H7 (cell line): ENCODE data around the gene ZNF444. TPM values are rescaled to one million over a fixed set of nuclear protein-coding genes. Genes with fewer than 3 reads are reported as not detected.
"Not testable (repeated sequence)": the region's sequence is repeated elsewhere in the genome, so short reads cannot be mapped to it uniquely, and the experiment has no call there.

ENCODE experiments used
- DNase-seq: peaks from one replicate; pipeline ENCODE4 v3.0.0; 2012
- H3K27me3 ChIP-seq: 2 replicates; pipeline ENCODE4 v1.6.0; 2011; ENCODE audit warnings: mild to moderate bottlenecking, low read length; ENCODE audit not compliant: control insufficient read depth, insufficient read depth
- H3K36me3 ChIP-seq: replicated peaks from 2 replicates; pipeline ENCODE4 v1.5.1; 2011; ENCODE audit warnings: low read length; ENCODE audit not compliant: control insufficient read depth, insufficient read depth
- H3K4me3 ChIP-seq: 2 replicates; pipeline ENCODE4 v1.5.1; 2011; ENCODE audit warnings: low read depth, mild to moderate bottlenecking, control low read depth, low read length, moderate library complexity; ENCODE audit not compliant: insufficient read depth
- total RNA-seq: library from RNA; depleted of rRNA; stranded (reverse); fragments of >200 nt; shearing (Covaris generic); gene quantifications from 2 replicates; pipeline ENCODE4 v1.2.3, GENCODE V29; 2014

The ZNF444 gene
- total RNA-seq, 1 experiment from 2014 or later, result 60.9 TPM

DNA sequence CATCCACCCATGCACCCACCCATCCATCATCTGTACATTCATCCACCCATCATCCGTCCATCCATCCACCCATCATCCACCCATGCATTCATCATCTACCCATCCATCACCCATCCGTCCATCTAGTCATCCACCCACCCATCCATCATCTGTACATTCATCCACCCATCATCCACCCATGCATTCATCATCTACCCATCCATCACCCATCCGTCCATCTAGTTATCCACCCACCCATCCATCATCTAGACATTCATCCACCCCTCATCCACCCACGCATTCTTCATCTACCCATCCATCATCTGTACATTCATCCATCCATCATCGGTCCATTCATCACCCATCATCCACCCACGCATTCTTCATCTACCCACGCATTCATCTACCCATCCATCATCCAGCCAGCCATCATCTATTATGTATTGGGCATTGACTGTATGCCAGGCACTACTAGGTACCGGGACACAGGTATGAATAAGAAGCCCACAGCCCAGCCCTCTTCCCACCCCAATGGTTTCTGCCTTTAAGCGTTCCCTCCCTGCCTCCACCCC lies 18.0 kb downstream of the ZNF444 start:
- DNase-seq, result no peak
- peaks cover 6% of the 10 kb centered on the region for H3K36me3 ChIP-seq
- no peak overlapping the region for H3K4me3 ChIP-seq
- no peaks in the 10 kb centered on the region for H3K27me3 ChIP-seq

DNA sequence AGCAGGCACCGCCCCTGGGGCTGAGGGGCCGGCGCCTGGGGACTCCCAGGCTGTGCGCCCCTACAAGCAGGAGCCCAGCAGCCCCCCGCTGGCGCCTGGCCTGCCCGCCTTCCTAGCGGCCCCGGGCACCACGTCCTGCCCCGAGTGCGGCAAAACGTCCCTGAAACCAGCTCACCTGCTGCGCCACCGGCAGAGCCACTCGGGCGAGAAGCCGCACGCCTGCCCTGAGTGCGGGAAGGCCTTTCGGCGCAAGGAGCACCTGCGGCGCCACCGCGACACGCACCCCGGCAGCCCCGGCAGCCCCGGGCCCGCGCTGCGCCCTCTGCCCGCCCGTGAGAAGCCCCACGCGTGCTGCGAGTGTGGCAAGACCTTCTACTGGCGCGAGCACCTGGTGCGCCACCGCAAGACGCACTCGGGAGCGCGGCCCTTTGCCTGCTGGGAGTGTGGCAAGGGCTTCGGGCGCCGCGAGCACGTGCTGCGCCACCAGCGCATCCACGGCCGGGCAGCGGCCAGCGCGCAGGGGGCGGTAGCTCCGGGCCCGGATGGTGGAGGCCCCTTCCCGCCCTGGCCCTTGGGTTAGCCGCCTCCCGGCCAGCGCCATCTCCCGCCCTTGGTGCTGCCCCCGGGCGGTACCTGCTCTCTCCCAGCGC lies 18.7 kb downstream of the ZNF444 start:
- Histone ChIP-seq H3K4me3 (no peak overlapping the region), H3K27me3 (no peaks in the 10 kb centered on the region), H3K36me3 (peaks cover 6% of the 10 kb centered on the region)
- peak; percentile 56 for DNase-seq

DNA sequence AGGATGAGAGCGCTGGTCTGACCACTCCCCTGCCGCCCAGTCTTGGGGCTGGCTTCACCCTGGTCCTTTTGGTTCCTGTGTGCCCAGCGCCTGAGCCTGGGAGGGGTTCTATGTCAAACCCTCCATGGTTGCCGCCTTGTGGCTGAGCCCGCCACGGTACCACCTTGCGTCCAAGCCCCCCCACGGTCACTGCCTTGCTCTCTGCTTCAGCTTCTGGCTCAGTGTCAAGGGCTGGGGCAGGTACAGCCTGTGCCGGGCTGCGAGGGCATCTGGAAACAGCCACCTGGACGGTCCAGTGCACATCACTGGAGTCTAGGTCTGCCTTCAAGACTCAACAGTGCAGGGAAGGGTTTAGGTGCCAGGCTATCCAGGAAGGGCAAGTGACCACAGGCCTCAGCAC lies 20.4 kb downstream of the ZNF444 start:
- DNase-seq, result no peak
- H3K36me3 ChIP-seq, result no peaks in the 10 kb centered on the region; the same call in 1 of the 2 replicates
- no peak overlapping the region for H3K4me3 ChIP-seq
- no peaks in the 10 kb centered on the region for H3K27me3 ChIP-seq

DNA sequence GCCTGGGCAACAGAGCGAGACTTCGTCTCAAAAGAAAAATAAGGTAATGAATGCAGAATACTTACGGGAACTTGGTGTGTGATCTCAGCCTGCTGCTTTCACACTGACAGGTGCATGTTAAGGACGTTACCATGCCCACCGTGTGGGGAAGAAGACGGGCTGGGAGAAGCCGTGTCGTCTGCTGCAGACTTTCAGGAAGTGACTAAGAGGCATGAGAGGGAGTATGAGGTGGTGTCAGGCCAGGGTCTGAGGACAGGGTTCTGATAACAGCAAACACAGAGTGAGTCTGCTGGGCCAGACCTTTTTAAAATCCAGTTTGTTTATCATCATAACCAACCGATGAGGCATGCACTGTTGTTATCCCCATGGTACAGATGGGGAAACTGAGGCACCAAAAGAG lies 21.2 kb downstream of the ZNF444 start:
- H3K36me3 ChIP-seq, result no peaks in the 10 kb centered on the region; the same call in 1 of the 2 replicates
- no peak overlapping the region for H3K4me3 ChIP-seq
- H3K27me3 ChIP-seq, result no peaks in the 10 kb centered on the region
- DNase-seq, result no peak

DNA sequence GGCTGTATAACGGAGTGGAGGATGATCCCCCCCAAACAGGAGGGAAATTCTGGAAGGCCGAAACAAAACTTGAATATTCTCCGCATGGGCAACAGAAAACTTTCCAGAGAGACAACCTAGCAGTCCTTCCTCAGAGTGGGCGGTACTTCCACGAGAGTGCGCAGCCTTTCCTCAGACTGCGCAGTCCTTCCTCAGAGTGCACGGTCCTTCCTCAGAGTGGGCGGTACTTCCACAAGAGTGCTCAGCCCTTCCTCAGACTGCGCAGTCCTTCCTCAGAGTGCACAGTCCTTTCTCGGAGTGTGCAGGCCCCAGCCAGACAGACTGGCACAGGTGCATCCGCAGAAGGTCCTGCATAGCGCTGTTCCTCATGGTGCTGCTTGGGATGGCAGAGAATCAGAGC lies 22.0 kb downstream of the ZNF444 start:
- no peak overlapping the region for H3K4me3 ChIP-seq
- DNase-seq, result no peak
- no peaks in the 10 kb centered on the region for H3K27me3 ChIP-seq
- no peaks in the 10 kb centered on the region; the same call in 1 of the 2 replicates for H3K36me3 ChIP-seq

DNA sequence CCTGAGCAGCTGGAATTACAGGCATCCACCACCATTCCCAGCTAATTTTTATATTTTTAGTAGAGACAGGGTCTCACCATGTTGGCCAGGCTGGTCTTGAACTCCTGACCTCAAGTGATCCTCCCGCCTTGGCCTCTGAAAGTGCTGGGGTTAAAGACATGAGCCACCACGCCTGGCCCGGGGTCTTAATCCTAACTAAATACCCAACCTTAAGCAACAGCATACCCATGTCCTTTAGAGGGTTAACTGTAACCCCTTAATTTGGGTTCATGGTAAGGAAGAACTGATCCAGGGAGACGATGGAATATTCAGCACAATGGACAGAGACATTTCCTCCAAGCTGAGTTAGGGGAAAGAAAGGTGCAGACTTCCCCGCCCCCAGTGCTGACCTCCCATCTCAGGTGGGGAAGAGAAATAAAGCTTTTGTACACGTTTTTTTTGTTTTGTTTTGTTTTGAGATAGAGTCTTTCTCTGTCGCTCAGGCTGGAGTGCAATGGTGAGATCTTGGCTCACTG lies 26.0 kb downstream of the ZNF444 start:
- H3K27me3 ChIP-seq, result no peaks in the 10 kb centered on the region
- no peaks in the 10 kb centered on the region for H3K36me3 ChIP-seq
- no peak overlapping the region for H3K4me3 ChIP-seq
- peak; percentile 83 for DNase-seq

DNA sequence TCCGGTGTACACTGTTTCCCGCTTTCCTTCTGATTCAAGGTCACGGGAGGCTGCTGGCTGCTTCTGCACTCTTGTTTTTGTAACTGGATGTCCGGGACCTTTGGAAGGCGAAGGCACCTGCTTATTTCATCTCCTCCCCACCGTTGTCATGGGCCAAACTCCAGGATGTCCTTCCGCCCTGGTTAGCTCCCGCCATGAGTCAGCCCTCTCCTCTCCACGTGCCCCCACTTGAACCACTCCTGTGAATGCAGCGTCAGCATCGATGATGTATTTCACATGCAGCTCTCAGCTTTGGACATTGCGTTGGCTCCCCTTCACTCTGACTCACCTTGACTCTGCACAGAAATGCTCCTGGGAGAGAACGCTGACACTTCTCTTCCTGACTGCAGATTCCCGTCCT lies 29.2 kb downstream of the ZNF444 start:
- DNase-seq, result no peak
- Histone ChIP-seq H3K36me3 (no peaks in the 10 kb centered on the region), H3K27me3 (no peaks in the 10 kb centered on the region), H3K4me3 (no peak overlapping the region)

DNA sequence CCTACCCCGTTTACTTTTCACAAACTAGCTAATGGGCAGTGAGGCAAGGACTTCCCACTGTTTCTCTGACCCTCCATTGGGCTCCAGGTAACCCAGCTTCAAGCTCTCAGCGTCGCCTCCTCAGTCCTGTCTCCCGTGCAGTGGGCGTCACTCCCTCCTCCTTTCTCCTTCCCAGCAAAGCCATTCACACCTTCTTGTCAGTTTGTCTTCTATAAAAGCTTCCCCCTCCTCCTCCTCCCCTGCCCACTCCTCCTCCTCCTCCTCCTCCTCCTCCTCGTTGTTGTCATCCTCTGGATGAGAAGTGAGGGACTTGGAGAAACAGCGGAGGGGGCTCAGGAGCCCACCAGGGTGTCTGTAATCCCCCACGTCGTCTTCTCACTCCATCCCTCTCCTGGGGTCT lies 33.0 kb downstream of the ZNF444 start:
- DNase-seq, result no peak
- H3K36me3 ChIP-seq, result no peaks in the 10 kb centered on the region
- no peak overlapping the region for H3K4me3 ChIP-seq
- H3K27me3 ChIP-seq, result no peaks in the 10 kb centered on the region

DNA sequence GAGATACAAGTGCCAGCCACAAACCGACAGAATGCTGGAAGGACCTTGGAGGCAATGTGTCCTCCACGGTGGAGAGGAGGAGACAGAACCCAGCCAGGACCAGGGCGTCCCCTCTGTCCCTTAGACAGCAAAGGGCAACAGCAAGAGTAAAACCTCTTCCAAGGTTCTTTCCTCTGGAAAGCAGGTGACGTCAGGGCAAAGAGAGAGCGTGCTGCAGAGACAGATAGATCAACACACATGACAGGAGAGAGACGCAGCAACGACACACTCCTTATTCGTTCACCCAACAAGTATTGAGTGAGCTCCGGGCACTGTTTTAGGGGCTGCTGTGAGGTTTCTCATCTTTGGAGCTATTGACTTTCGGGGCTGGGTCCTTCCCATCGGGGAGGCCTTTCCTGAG lies 33.5 kb downstream of the ZNF444 start:
- Histone ChIP-seq H3K27me3 (no peaks in the 10 kb centered on the region), H3K4me3 (no peak overlapping the region), H3K36me3 (no peaks in the 10 kb centered on the region)
- DNase-seq, result no peak

DNA sequence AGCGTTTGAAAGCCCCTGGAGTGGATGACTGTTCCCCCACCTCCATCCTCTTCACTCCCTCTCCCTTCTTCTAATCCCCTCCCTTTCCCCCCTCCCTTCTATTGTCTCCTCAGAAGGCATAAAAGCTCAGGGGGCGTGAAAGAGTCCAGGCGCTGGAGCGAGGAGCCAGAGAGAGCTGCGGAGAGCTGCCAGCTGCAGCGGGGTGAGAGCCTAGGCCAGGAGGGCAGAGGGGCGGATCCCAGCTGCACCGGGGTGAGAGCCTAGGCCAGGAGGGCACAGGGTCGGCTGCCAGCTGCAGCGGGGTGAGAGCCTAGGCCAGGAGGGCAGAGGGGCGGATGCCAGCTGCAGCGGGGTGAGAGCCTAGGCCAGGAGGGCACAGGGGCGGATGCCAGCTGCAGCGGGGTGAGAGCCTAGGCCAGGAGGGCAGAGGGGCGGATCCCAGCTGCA lies 34.8 kb downstream of the ZNF444 start, which contains the start of gene GALP:
Gene GALP, plus strand, starts transcription at position 148 of the 447 bp plus-strand sequence. CDS start 1,101 bp downstream, outside the sequence.
- not testable (repeated sequence) for H3K36me3 ChIP-seq, H3K4me3 ChIP-seq, H3K27me3 ChIP-seq
- DNase-seq, result peak; percentile 63

DNA sequence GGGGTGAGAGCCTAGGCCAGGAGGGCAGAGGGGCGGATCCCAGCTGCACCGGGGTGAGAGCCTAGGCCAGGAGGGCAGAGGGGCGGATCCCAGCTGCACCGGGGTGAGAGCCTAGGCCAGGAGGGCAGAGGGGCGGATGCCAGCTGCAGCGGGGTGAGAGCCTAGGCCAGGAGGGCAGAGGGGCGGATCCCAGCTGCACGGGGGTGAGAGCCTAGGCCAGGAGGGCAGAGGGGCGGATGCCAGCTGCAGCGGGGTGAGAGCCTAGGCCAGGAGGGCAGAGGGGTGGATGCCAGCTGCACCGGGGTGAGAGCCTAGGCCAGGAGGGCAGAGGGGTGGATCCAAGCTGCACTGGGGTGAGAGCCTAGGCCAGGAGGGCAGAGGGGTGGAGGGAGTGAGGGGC lies 35.2 kb downstream of the ZNF444 start:
- not testable (repeated sequence) for H3K27me3 ChIP-seq, H3K36me3 ChIP-seq, H3K4me3 ChIP-seq, DNase-seq

DNA sequence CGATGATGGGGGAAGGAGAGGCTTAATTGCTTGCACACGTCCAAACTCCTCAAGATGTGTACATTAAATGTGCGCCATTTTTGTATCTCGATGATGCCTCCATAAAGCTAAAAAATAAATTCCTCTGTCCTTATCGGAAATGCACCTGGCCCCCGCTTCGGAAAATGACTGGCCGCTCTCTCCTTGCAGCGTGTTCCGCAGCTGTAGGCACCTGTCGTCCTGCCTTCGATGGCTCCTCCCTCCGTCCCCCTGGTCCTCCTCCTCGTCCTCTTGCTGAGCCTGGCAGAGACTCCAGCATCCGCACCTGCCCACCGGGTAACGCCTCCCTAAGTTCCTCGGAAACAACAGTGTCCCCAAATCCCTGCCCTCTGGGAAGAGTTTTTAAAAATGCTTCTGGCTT lies 35.8 kb downstream of the ZNF444 start:
- Histone ChIP-seq H3K4me3 (no peak overlapping the region), H3K27me3 (no peaks in the 10 kb centered on the region), H3K36me3 (no peaks in the 10 kb centered on the region)
- no peak for DNase-seq

DNA sequence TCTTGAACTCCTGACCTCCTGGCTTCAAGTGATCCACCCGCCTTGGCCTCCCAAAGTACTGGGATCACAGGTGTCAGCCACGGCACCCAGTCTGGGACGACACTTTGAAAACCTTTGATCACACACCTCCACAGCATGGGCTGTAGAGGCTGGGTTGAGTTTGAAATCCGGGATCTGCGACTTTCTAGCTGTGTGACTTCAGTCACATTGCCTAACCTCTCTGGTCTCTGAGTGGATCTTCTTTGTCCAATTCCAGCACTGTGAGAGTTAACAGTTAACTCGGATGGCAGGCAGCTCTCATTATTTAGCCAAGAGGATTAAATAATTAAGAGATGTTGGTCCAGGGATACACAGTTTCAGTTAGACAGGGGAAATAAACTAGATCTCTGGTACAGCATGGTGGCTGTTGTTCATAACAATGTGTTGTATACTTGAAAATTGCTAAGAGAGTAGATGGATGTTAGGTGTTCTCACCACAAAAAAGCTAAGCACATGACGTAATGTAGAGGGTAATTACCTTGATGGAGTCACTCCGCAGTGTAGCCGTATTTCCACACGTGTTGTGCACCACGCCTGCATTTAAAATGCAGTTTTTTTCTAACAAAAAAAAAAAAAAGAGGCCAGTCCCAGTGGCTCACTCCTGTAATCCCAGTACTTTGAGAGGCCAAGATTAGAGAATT lies 36.6 kb downstream of the ZNF444 start:
- Histone ChIP-seq H3K27me3 (no peaks in the 10 kb centered on the region), H3K4me3 (no peak overlapping the region), H3K36me3 (no peaks in the 10 kb centered on the region)
- DNase-seq, result no peak

DNA sequence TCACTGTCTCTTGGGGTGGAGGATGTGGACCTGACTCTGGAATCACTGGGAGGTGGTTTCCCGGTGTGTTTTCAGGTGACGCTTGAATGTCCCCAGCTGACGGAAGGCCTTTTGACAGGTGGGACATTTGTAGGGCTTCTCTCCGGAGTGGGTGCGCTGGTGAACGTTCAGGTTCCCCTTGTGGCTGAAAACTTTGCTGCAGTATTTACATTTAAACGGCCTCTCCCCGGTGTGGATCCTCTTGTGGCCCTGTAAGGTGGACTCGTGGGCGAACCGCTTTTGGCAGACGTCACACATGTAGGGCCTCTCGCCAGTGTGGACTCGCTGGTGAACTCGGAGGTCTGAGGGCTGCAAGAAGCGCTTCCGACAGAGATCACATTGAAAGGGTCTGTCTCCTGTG lies 48.7 kb downstream of the ZNF444 start:
- Histone ChIP-seq H3K27me3 (no peaks in the 10 kb centered on the region), H3K36me3 (no peaks in the 10 kb centered on the region), H3K4me3 (no peak overlapping the region)
- peak; percentile 55 for DNase-seq

DNA sequence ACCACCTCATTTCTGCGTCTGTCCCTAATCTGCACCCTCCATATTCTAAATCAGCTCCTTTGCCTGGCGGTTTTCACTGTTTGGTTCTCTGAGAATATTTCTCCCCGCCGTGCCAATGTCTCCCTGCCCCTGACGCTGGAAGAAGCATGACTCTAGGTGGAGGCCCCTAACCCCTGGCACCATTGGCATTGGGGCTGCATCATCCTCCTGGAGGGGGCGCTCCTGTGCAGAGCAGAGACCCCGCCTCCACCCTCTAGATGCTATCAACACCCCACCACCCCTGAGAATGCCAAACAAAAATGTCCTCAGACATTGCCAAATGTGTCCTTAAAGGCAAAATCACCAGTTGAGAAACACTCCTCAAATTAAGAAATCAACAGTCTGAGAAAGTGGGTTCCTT lies 50.0 kb downstream of the ZNF444 start:
- peak; percentile 65 for DNase-seq
- no peaks in the 10 kb centered on the region for H3K27me3 ChIP-seq
- no peaks in the 10 kb centered on the region for H3K36me3 ChIP-seq
- no peak overlapping the region for H3K4me3 ChIP-seq
